Endothelial cell of umbilical vein (primary cell): ENCODE measurements around the gene TRMT10B. TPM values are rescaled to one million over a fixed set of nuclear protein-coding genes. Genes with fewer than 3 reads are reported as not detected.
"Not testable (repeated sequence)": the region's sequence is repeated elsewhere in the genome, so short reads cannot be mapped to it uniquely, and the experiment has no call there.

Experiments used
- BruUV-seq: library from RNA; stranded (reverse); fragments of 400-500 nt; replicated peaks from 2 replicates; lab custom pipeline; 2021; lab: Mats Ljungman, UMichigan
- CTCF ChIA-PET: fragments of 300-600, 350-600 bp; sonication (Branson Sonifier 250); formaldehyde crosslinking; loops from one replicate; lab custom pipeline; 2021; ENCODE audit warnings: antibody characterized with exemption, inconsistent platforms; lab: Charles Lee
- POLR2A ChIA-PET: fragments of 300-600, 350-600 bp; sonication (Branson Sonifier 250); formaldehyde crosslinking; loops from one replicate; lab custom pipeline; 2021; ENCODE audit warnings: antibody characterized with exemption, inconsistent platforms; lab: Charles Lee
- DNase-seq: peaks from one replicate; pipeline ENCODE4 v3.0.0-alpha.2; 2011; ENCODE audit warnings: low read depth, low spot score
- FAIRE-seq: peaks from 2 replicates; lab custom pipeline; 2011; peaks lifted over from hg19 to GRCh38; lab: Jason Lieb, UNC
- H2AFZ ChIP-seq: 2 replicates; pipeline ENCODE4 v1.6.0; 2012; ENCODE audit warnings: low read depth, low read length, control low read depth, inconsistent platforms
- H3K27ac ChIP-seq: 2 replicates; pipeline ENCODE4 v1.5.1; 2011; ENCODE audit warnings: low read depth, mild to moderate bottlenecking, control low read depth, low read length, moderate library complexity; ENCODE audit not compliant: insufficient read depth
- H3K27me3 ChIP-seq, 2 experiments: 2 replicates each; pipeline versions ENCODE4 v1.6.0 to v1.6.1; 2011; ENCODE audit warnings: low read length in 2 of 2, mixed read lengths in 1 of 2; ENCODE audit not compliant: control insufficient read depth in 2 of 2, insufficient read depth in 2 of 2
- H3K36me3 ChIP-seq, 2 experiments: 2 replicates in 1 of 2; 3 replicates in 1 of 2; pipeline ENCODE4 v1.5.1; 2011; ENCODE audit warnings: low read length in 2 of 2, mild to moderate bottlenecking in 1 of 2, moderate library complexity in 1 of 2; ENCODE audit not compliant: control insufficient read depth in 2 of 2, insufficient read depth in 2 of 2; ENCODE audit errors: extremely low read depth in 1 of 2
- H3K4me1 ChIP-seq: 3 replicates; pipeline ENCODE4 v1.5.1; 2011; ENCODE audit warnings: mild to moderate bottlenecking, low read length; ENCODE audit not compliant: control insufficient read depth, insufficient read depth; ENCODE audit errors: extremely low read depth
- H3K4me2 ChIP-seq: 2 replicates; pipeline ENCODE4 v1.6.1; 2011; ENCODE audit warnings: low read length, control low read depth, mixed read lengths; ENCODE audit not compliant: insufficient read depth
- H3K4me3 ChIP-seq, 3 experiments: fragments of 200-600 bp in 1 of 3; sonication (generic), shearing (Covaris generic) in 1 of 3; replicated peaks in 1 of 3; 2 replicates each; pipeline ENCODE4 v1.5.1; 2011 to 2016; ENCODE audit warnings: control low read depth in 3 of 3, low read length in 3 of 3, mild to moderate bottlenecking in 2 of 3, inconsistent platforms in 1 of 3, low read depth in 1 of 3, moderate library complexity in 1 of 3; ENCODE audit not compliant: insufficient read depth in 1 of 3
- H3K79me2 ChIP-seq: 2 replicates; pipeline ENCODE4 v1.6.0; 2012; ENCODE audit warnings: low read length, inconsistent platforms; ENCODE audit not compliant: control insufficient read depth, insufficient read depth
- H3K9ac ChIP-seq: replicated peaks from 2 replicates; pipeline ENCODE3; 2011; ENCODE audit warnings: low read length, control low read depth; ENCODE audit not compliant: insufficient read depth; ENCODE audit errors: extremely low read depth
- H3K9me1 ChIP-seq: replicated peaks from 3 replicates; pipeline ENCODE4 v1.6.0; 2011; ENCODE audit warnings: mild to moderate bottlenecking, low read length; ENCODE audit not compliant: control insufficient read depth, insufficient read depth; ENCODE audit errors: extremely low read depth
- H3K9me3 ChIP-seq: replicated peaks from 2 replicates; pipeline ENCODE4 v1.5.1; 2012; ENCODE audit warnings: low read length, inconsistent platforms; ENCODE audit not compliant: control insufficient read depth, insufficient read depth
- H4K20me1 ChIP-seq: replicated peaks from 2 replicates; pipeline ENCODE3; 2011; ENCODE audit warnings: mild to moderate bottlenecking, low read length; ENCODE audit not compliant: control insufficient read depth, insufficient read depth; ENCODE audit errors: extremely low read depth
- EZH2 ChIP-seq: IDR thresholded peaks from 2 replicates; pipeline ENCODE4 v1.6.1; 2012; ENCODE audit warnings: borderline replicate concordance, low read depth, mild to moderate bottlenecking, moderate library complexity, low read length, inconsistent platforms; ENCODE audit not compliant: severe bottlenecking
- FOS ChIP-seq: IDR thresholded peaks from 2 replicates; pipeline ENCODE4 v1.6.1; 2011; ENCODE audit warnings: mild to moderate bottlenecking, low read length, moderate library complexity, borderline replicate concordance; ENCODE audit not compliant: insufficient read depth
- GATA2 ChIP-seq: IDR thresholded peaks from 2 replicates; pipeline ENCODE4 v1.7.0; 2011; ENCODE audit warnings: low read depth, mild to moderate bottlenecking, moderate library complexity, mixed read lengths, low read length; ENCODE audit not compliant: insufficient read length, insufficient read depth
- JUN ChIP-seq: IDR thresholded peaks from 2 replicates; pipeline ENCODE4 v1.6.1; 2011; ENCODE audit warnings: borderline replicate concordance, low read depth; ENCODE audit not compliant: insufficient read length, insufficient read depth
- MYC ChIP-seq: IDR thresholded peaks from one replicate; pipeline ENCODE4 v1.6.1; 2011; ENCODE audit warnings: mild to moderate bottlenecking, low read depth, low read length
- POLR2A ChIP-seq: IDR thresholded peaks from 2 replicates; pipeline ENCODE4 v1.6.1; 2012; ENCODE audit warnings: low read depth, mild to moderate bottlenecking, control low read depth, low read length
- POLR2AphosphoS5 ChIP-seq: IDR thresholded peaks from 2 replicates; pipeline ENCODE4 v1.6.1; 2012; ENCODE audit warnings: low read depth, mild to moderate bottlenecking, control low read depth, low read length, moderate library complexity; ENCODE audit not compliant: insufficient read depth
- dilution Hi-C: fragments of 300-500 bp; cut with MboI; formaldehyde crosslinking; loops from one replicate; pipeline ENCODE4 v1.15.0; 2019; ENCODE audit warnings: low sequenced_read_pairs; ENCODE audit not compliant: extremely low pct_ligation_motif_present
- intact Hi-C: fragments of 100-400 bp; cut with micrococcal nuclease; formaldehyde crosslinking; loops from one replicate; pipeline ENCODE4 v1.10.0; 2022
- polyA plus RNA-seq, 4 experiments: library from polyadenylated mRNA; depleted of rRNA in 3 of 4; stranded (reverse) in 3 of 4; unstranded in 1 of 4; fragments of >200 nt; gene quantifications; 2 replicates each; pipeline versions ENCODE4 v1.2.1 to v1.2.3, GENCODE V29; 2011 to 2012; ENCODE audit warnings: missing spikeins in 1 of 4
- total RNA-seq: library from RNA; stranded (reverse); gene quantifications from 2 replicates; pipeline ENCODE4 v1.2.3, GENCODE V29; 2021
- TF ChIP-seq, protein P1 (sequence below): IDR thresholded peaks from 2 replicates; pipeline ENCODE4 v1.6.1; 2011; ENCODE audit not compliant: insufficient read depth, insufficient read length
- TF ChIP-seq, protein P2 (sequence below), 2 donors: IDR thresholded peaks; 1 replicate in 1 of 2; 2 replicates in 1 of 2; pipeline ENCODE4 v1.5.1; 2011; ENCODE audit warnings: low read length in 2 of 2, mild to moderate bottlenecking in 2 of 2, moderate library complexity in 2 of 2, control low read depth in 1 of 2, inconsistent platforms in 1 of 2, low read depth in 1 of 2; ENCODE audit not compliant: insufficient read depth in 1 of 2; ENCODE audit errors: extremely low read depth in 1 of 2

The TRMT10B gene
- total and polyA plus RNA-seq, 2 donors (not counting 3 experiments of a cell fraction or from before 2014, with no cell fraction given), result 3.0 to 7.0 TPM

DNA sequence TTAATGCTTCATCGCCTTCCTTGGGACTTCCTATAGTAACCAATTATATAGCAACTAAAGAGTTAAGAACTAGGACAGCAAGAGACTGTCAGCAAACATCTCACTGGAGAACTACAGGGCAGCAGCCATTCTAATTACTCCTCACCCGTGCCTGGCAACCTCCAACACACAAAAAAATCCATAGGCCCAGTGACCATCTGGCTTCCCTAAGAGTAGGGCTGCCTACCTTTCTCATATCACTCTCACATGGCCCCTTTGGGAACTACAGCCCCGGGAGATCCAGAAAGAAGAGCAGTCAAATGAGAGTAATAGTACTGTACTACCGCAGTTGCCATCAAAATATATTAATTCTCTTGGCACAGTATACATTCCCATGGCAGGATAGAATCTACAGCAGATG, 52.7 kb downstream of the TRMT10B start:
- Histone ChIP-seq H3K9ac (no peak overlapping the region), H4K20me1 (peaks cover 12% of the 10 kb centered on the region)

DNA sequence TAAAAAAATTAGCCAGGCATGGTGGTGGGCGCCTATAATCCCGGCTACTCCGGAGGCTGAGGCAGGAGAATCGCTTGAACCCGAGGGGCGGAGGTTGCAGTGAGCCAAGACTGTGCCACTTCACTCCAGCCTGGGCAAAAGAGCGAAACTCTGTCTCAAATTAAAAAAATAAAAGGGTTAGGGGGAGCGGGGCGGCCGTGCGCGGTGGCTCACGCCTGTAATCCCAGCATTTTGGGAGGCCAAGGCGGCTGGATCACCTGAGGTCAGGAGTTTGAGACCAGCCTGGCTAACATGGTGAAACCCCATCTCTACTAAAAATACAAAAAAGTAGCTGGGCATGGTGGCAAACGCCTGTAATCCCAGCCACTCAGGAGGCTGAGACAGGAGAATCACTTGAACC, 56.1 kb downstream of the TRMT10B start:
- intact Hi-C loops, H3K9me3 ChIP-seq, BruUV-seq, DNase-seq, FAIRE-seq, H3K4me3 ChIP-seq, dilution Hi-C loops, H3K4me2 ChIP-seq, H4K20me1 ChIP-seq, H2AFZ ChIP-seq, H3K36me3 ChIP-seq, H3K27me3 ChIP-seq, H3K4me1 ChIP-seq, H3K9me1 ChIP-seq, H3K9ac ChIP-seq, H3K27ac ChIP-seq, POLR2A ChIA-PET: not testable (repeated sequence)
- peaks cover 29% of the 10 kb centered on the region for H3K79me2 ChIP-seq
- CTCF ChIA-PET, result interaction anchor here (2.1 kb wide), 1 partner anchor 10 kb away, joined by 5 read pairs; no protein-coding TSS in a partner anchor

More for the DNA sequence above, 52.7 kb downstream of the TRMT10B start:
- FAIRE-seq (no peak), DNase-seq (no peak)
- ChIA-PET POLR2A (no interaction called here), CTCF (no interaction called here)
- Histone ChIP-seq H3K4me3 (no peak overlapping the region), H3K36me3 (no peaks in the 10 kb centered on the region), H2AFZ (no peak overlapping the region), H3K27me3 (no peaks in the 10 kb centered on the region), H3K4me1 (peaks cover 14% of the 10 kb centered on the region), H3K4me2 (no peak overlapping the region), H3K9me1 (no peaks in the 10 kb centered on the region), H3K79me2 (peaks cover 58% of the 10 kb centered on the region), H3K27ac (no peak overlapping the region), H3K9me3 (no peaks in the 10 kb centered on the region)
- BruUV-seq, result no TSS peak
- dilution Hi-C loops (no loop called here), intact Hi-C loops (no loop called here)
- TF ChIP-seq POLR2A, result no peak
- TF ChIP-seq GATA2, result no peak
- TF ChIP-seq, protein P1, sequence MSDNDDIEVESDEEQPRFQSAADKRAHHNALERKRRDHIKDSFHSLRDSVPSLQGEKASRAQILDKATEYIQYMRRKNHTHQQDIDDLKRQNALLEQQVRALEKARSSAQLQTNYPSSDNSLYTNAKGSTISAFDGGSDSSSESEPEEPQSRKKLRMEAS, result no peak
- TF ChIP-seq FOS, result no peak
- TF ChIP-seq, protein P2, sequence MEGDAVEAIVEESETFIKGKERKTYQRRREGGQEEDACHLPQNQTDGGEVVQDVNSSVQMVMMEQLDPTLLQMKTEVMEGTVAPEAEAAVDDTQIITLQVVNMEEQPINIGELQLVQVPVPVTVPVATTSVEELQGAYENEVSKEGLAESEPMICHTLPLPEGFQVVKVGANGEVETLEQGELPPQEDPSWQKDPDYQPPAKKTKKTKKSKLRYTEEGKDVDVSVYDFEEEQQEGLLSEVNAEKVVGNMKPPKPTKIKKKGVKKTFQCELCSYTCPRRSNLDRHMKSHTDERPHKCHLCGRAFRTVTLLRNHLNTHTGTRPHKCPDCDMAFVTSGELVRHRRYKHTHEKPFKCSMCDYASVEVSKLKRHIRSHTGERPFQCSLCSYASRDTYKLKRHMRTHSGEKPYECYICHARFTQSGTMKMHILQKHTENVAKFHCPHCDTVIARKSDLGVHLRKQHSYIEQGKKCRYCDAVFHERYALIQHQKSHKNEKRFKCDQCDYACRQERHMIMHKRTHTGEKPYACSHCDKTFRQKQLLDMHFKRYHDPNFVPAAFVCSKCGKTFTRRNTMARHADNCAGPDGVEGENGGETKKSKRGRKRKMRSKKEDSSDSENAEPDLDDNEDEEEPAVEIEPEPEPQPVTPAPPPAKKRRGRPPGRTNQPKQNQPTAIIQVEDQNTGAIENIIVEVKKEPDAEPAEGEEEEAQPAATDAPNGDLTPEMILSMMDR (IDR thresholded peaks at IDR 0.05; ENCODE audit: extremely low read depth in 1 of 2, insufficient read depth in 1 of 2, low read depth in 1 of 2, low read length in 2 of 2), result no peak
- no peak for TF ChIP-seq EZH2
- TF ChIP-seq JUN, result no peak
- no peak for TF ChIP-seq POLR2AphosphoS5
- TF ChIP-seq MYC, result no peak
